HG03097 (cell line): ENCODE data around the gene CKS2.

Source experiments
- ATAC-seq: cut with Tn5 transposase; IDR thresholded peaks from one replicate; pipeline ENCODE4 v1.9.1; 2021; ENCODE audit not compliant: unreplicated experiment, low FRiP score

Gene CKS2

GRCh38 chr9:89346696-89347095 lies 35.7 kb downstream of the CKS2 start:
- ATAC-seq = no peak

GRCh38 chr9:89347651-89348050 lies 36.7 kb downstream of the CKS2 start:
- ATAC-seq = no peak

GRCh38 chr9:89349607-89350006 lies 38.6 kb downstream of the CKS2 start:
- ATAC-seq = no peak

- ATAC-seq = no peak
Observed at GRCh38 chr9:89350988-89351557, 40.1 kb downstream of the CKS2 start.

- ATAC-seq = no peak
Observed at GRCh38 chr9:89351584-89352300, 40.7 kb downstream of the CKS2 start.

- no peak for ATAC-seq
Observed at GRCh38 chr9:89352451-89352850, 41.5 kb downstream of the CKS2 start.

GRCh38 chr9:89352874-89353649 lies 42.1 kb downstream of the CKS2 start:
- no peak for ATAC-seq

GRCh38 chr9:89353989-89354388 lies 43.0 kb downstream of the CKS2 start:
- no peak for ATAC-seq

GRCh38 chr9:89354471-89354870 lies 43.5 kb downstream of the CKS2 start:
- ATAC-seq = no peak

GRCh38 chr9:89356782-89357181 lies 45.8 kb downstream of the CKS2 start:
- no peak for ATAC-seq

GRCh38 chr9:89357331-89358197 lies 46.6 kb downstream of the CKS2 start:
- no peak for ATAC-seq

GRCh38 chr9:89358376-89358916 lies 47.5 kb downstream of the CKS2 start:
- ATAC-seq = no peak

- no peak for ATAC-seq
Observed at GRCh38 chr9:89358985-89359384, 48.0 kb downstream of the CKS2 start.

GRCh38 chr9:89359751-89360261 lies 48.8 kb downstream of the CKS2 start:
- no peak for ATAC-seq

- no peak for ATAC-seq
Observed at GRCh38 chr9:89360465-89360864, 49.5 kb downstream of the CKS2 start.

- no peak for ATAC-seq
Observed at GRCh38 chr9:89361031-89361430, 50.0 kb downstream of the CKS2 start.

- no peak for ATAC-seq
Observed at GRCh38 chr9:89361816-89362646, 51.0 kb downstream of the CKS2 start.

GRCh38 chr9:89362647-89363310 lies 51.8 kb downstream of the CKS2 start:
- no peak for ATAC-seq

- ATAC-seq = no peak
Observed at GRCh38 chr9:89363311-89363670, 52.3 kb downstream of the CKS2 start.
